Activated CD4-positive, alpha-beta memory T cell treated with anti-CD3 and anti-CD28 coated beads for 36 hours (primary cell): Measurements from ENCODE around the gene DNAH6. TPM values are rescaled to one million over a fixed set of nuclear protein-coding genes. Genes with fewer than 3 reads are reported as not detected.
"Not testable (repeated sequence)": the region's sequence is repeated elsewhere in the genome, so short reads cannot be mapped to it uniquely, and the experiment has no call there.

Experiments used
- CTCF ChIA-PET: fragments of 350-600 bp; sonication (Branson Sonifier 250); formaldehyde crosslinking; loops from one replicate; lab custom pipeline; 2021; ENCODE audit warnings: antibody characterized with exemption, inconsistent platforms; lab: Charles Lee
- POLR2A ChIA-PET: fragments of 350-600 bp; sonication (Branson Sonifier 250); formaldehyde crosslinking; loops from one replicate; lab custom pipeline; 2021; ENCODE audit warnings: antibody characterized with exemption; lab: Charles Lee
- DNase-seq: peaks from one replicate; pipeline ENCODE4 v3.0.0-alpha.2; 2020
- H3K27ac Mint-ChIP-seq: one replicate; pipeline ENCODE4 v1.8.0; 2021; ENCODE audit warnings: mixed read lengths
- H3K27me3 Mint-ChIP-seq: one replicate; pipeline ENCODE4 v1.8.0; 2021; ENCODE audit warnings: mixed read lengths
- H3K36me3 Mint-ChIP-seq: one replicate; pipeline ENCODE4 v1.8.0; 2021; ENCODE audit warnings: mixed read lengths
- H3K4me1 Mint-ChIP-seq: one replicate; pipeline ENCODE4 v1.8.0; 2021; ENCODE audit warnings: low read depth, mixed read lengths
- H3K4me3 Mint-ChIP-seq: one replicate; pipeline ENCODE4 v1.8.0; 2021; ENCODE audit warnings: mild to moderate bottlenecking, mixed read lengths
- H3K9me3 Mint-ChIP-seq: one replicate; pipeline ENCODE4 v1.8.0; 2021; ENCODE audit warnings: mixed read lengths
- intact Hi-C: fragments of 100-400 bp; cut with micrococcal nuclease; formaldehyde crosslinking; loops from one replicate; pipeline ENCODE4 v1.15.1; 2023
- total RNA-seq, 2 experiments: library from RNA; stranded (reverse); gene quantifications; one replicate each; pipeline ENCODE4 v1.2.3, GENCODE V29; 2021

Gene DNAH6
- total RNA-seq, 2 experiments from 2014 or later = 0.33 to 0.85 TPM

GRCh38 chr2:84865181-84865783 lies 349.0 kb downstream of the DNAH6 start:
- Mint-ChIP-seq H3K4me1 (peaks cover 73% of the 10 kb centered on the region), H3K27me3 (no peaks in the 10 kb centered on the region), H3K9me3 (peaks cover 2% of the 10 kb centered on the region), H3K36me3 (peaks cover 16% of the 10 kb centered on the region), H3K4me3 (no peak overlapping the region), H3K27ac (peak overlapping the region; percentile 18)
- intact Hi-C loops = loop anchor here (1.0 to 5.0 kb wide), 4 partner anchors 124 to 370 kb away; partner anchors contain the start of gene DNAH6
- DNase-seq = no peak
- ChIA-PET POLR2A (interaction anchor here (0.8 kb wide), 1 partner anchor 16 kb away, joined by 3 read pairs; no protein-coding TSS in a partner anchor), CTCF (interaction anchor here (0.6 to 2.0 kb wide), 14 partner anchors 9 to 371 kb away, joined by 3 to 11 read pairs (median 3); partner anchors contain the start of gene TRABD2A)

- Mint-ChIP-seq H3K4me1 (peaks cover 75% of the 10 kb centered on the region), H3K27ac (peak overlapping the region; percentile 54), H3K9me3 (peaks cover 2% of the 10 kb centered on the region), H3K36me3 (peaks cover 17% of the 10 kb centered on the region), H3K4me3 (no peak overlapping the region), H3K27me3 (no peaks in the 10 kb centered on the region)
- POLR2A ChIA-PET = no interaction called here
- CTCF ChIA-PET = interaction anchor here (2.0 kb wide), 1 partner anchor 125 kb away, joined by 11 read pairs; no protein-coding TSS in a partner anchor
- DNase-seq = no peak
- intact Hi-C loops = loop anchor here (5.0 kb wide), 2 partner anchors 234 to 349 kb away; partner anchors contain the start of gene DNAH6
Observed at GRCh38 chr2:84866122-84866521, 349.8 kb downstream of the DNAH6 start.

- H3K4me3 Mint-ChIP-seq, H3K27me3 Mint-ChIP-seq, H3K9me3 Mint-ChIP-seq, POLR2A ChIA-PET, H3K27ac Mint-ChIP-seq, DNase-seq: not testable (repeated sequence)
- Mint-ChIP-seq H3K4me1 (peaks cover 67% of the 10 kb centered on the region), H3K36me3 (peaks cover 15% of the 10 kb centered on the region)
- CTCF ChIA-PET = interaction anchor here (0.6 to 2.6 kb wide), 4 partner anchors 10 to 342 kb away, joined by 3 to 8 read pairs (median 4); partner anchors contain the start of gene TRABD2A
- intact Hi-C loops = loop anchor here (5.0 kb wide), 2 partner anchors 236 to 351 kb away; partner anchors contain the start of gene DNAH6
Observed at GRCh38 chr2:84868327-84868726, 352.0 kb downstream of the DNAH6 start.

Other genes starting within 250 kb of the DNAH6 start
- 10 to 100 TPM; 70.3 to 70.4 TPM for gene SUCLG1, start 57.2 kb upstream of the DNAH6 start, total RNA-seq